Effector memory CD4-positive, alpha-beta T cell (primary cell): ENCODE data around the gene APOBR.

ENCODE experiments used
- DNase-seq, 3 donors: peaks; one replicate each; pipeline ENCODE4 v3.0.0-alpha.2; 2020
- H3K27ac ChIP-seq: 2 replicates; pipeline ENCODE4 v1.7.0; 2013; ENCODE audit warnings: mild to moderate bottlenecking, low read length, moderate library complexity; ENCODE audit not compliant: insufficient read depth, poor library complexity, severe bottlenecking
- H3K27me3 ChIP-seq: replicated peaks from 2 replicates; pipeline ENCODE4 v1.7.0; 2013; ENCODE audit warnings: mild to moderate bottlenecking, low read length; ENCODE audit not compliant: insufficient read depth, control insufficient read depth, poor library complexity, severe bottlenecking
- H3K36me3 ChIP-seq: 2 replicates; pipeline ENCODE4 v1.7.0; 2013; ENCODE audit warnings: mild to moderate bottlenecking, low read length, moderate library complexity; ENCODE audit not compliant: control insufficient read depth, insufficient read depth
- H3K4me1 ChIP-seq: 2 replicates; pipeline ENCODE4 v1.7.0; 2013; ENCODE audit warnings: low read length, mild to moderate bottlenecking; ENCODE audit not compliant: control insufficient read depth, insufficient read depth, poor library complexity, severe bottlenecking
- H3K4me3 ChIP-seq: 2 replicates; pipeline ENCODE4 v1.7.0; 2013; ENCODE audit warnings: low read length, low read depth, mild to moderate bottlenecking; ENCODE audit not compliant: insufficient read depth, poor library complexity, severe bottlenecking
- H3K9me3 ChIP-seq: 2 replicates; pipeline ENCODE4 v1.7.0; 2013; ENCODE audit warnings: mild to moderate bottlenecking, low read length, moderate library complexity; ENCODE audit not compliant: control insufficient read depth

Gene APOBR

DNA sequence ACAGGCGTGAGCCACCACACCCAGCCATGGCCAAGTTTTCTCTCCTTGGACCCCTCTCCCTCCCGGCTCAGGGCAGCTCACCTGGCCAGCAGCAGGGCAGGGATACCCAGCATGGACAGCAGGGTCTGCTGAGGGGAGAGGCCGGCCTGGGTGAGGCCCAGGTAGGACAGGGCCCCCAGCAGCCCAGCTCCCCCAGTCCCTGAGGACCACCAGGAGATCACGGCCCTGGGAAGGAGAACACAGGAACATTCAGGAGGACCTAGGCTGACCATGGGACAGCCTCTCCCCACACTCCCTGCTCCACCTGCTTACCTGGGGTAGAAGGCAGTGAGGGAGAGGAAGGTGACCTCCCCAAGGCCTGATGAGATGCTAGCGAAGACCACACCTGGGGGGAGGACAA, 8.2 kb upstream of the APOBR start:
- Histone ChIP-seq H3K36me3 (peaks cover 62% of the 10 kb centered on the region), H3K4me1 (no peaks in the 10 kb centered on the region), H3K27me3 (no peaks in the 10 kb centered on the region), H3K4me3 (no peak overlapping the region), H3K9me3 (no peaks in the 10 kb centered on the region), H3K27ac (no peak overlapping the region)
- DNase-seq = no peak

DNA sequence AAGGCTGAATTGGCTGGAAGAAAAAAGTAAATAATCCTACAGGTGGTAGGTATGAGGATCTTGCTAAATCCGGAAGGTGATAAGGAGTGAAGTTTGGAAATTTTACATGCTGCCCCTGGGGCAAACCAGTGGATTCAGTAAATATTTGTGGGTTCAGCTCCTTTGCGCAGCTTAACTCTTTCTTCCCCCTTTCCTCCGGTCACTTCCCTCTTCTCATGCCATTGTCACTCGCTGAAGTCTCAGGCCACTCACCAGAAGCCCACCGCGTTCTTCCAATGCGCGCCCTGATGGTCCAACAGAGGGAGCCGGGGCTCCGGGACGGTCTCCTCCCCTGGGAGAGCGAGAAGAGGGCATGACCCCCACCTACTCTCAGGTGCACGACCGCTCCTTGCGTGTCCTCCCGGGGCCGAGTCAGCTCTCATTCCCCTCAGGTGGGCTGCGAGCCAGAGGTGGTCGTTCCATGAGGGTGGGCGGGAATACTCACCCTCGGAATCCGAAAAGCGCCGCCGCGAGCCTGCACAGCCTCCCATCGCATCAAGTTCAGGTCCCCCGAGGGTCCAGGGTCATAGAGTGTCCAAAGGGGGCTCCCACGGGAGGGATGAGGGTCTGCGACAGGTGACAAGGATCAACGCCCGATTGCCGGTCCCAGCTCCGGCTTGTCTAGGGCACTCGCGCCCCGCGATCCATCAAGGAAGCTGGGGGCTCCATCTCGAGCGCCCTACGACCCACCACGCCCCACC, 3.0 kb upstream of the APOBR start:
- DNase-seq = no peak
- Histone ChIP-seq H3K36me3 (peaks cover 21% of the 10 kb centered on the region), H3K4me1 (peaks cover 41% of the 10 kb centered on the region), H3K9me3 (no peaks in the 10 kb centered on the region), H3K4me3 (peak overlapping the region; percentile 96), H3K27ac (peak overlapping the region; percentile 99), H3K27me3 (no peaks in the 10 kb centered on the region)

DNA sequence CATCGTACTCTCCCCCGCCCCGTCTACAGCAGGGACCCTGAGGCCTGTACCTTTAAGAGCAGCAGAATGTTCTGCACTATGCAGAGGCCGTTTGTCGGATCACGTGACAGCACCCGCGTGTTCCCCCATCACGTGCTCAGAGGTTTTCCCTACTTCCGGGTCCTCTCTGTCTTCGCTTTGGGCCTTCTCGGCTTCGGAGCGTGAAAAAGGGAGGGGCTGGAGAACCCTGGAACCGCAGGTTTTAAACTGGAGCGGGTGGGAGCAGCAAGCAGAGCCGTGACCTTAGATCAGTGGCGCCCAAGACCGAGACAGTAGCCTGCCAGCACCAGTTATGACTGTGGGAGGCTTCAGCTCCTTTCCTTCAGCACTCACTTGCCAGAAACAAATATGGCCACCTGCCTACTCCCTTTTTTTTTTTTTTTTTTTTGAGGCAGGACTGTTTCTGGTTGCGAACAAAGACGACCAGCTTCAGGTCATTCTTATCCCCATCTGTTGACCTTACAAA, 2.4 kb upstream of the APOBR start, which contains the start of gene CLN3:
CLN3 (minus strand) TSS at position 105 of the 505 bp plus-strand sequence. CDS start 315 bp downstream, outside the sequence.
- Histone ChIP-seq H3K36me3 (peaks cover 18% of the 10 kb centered on the region), H3K4me1 (peaks cover 46% of the 10 kb centered on the region), H3K9me3 (no peaks in the 10 kb centered on the region), H3K4me3 (peak within 1 kb of the TSS; percentile 96), H3K27ac (peak within 1 kb of the TSS; percentile 99), H3K27me3 (no peaks in the 10 kb centered on the region)
- peak; percentile 72 to 85 (median 83) for DNase-seq

DNA sequence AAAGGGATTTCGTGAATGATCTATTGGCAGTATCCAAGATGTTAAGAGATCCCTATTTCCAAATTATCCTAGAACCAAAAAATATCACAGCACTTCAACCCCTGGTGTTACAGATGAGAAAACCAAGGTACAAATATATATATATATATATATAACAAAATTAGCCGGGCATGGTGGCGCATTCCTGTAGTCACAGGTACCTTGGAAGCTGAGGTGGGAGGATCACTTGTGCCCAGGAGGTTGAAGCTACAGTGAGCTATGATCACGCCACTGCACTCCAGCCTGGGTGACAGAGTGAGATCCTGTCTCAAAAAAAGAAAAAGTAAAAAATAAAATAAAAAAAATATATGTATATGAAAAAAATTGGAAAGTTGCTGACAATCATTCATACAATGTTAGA, 1.9 kb upstream of the APOBR start:
- no peak for DNase-seq
- Histone ChIP-seq H3K36me3 (peaks cover 15% of the 10 kb centered on the region), H3K9me3 (no peaks in the 10 kb centered on the region), H3K4me1 (peaks cover 46% of the 10 kb centered on the region), H3K27ac (peak overlapping the region; percentile 99), H3K4me3 (peak overlapping the region; percentile 96), H3K27me3 (no peaks in the 10 kb centered on the region)

DNA sequence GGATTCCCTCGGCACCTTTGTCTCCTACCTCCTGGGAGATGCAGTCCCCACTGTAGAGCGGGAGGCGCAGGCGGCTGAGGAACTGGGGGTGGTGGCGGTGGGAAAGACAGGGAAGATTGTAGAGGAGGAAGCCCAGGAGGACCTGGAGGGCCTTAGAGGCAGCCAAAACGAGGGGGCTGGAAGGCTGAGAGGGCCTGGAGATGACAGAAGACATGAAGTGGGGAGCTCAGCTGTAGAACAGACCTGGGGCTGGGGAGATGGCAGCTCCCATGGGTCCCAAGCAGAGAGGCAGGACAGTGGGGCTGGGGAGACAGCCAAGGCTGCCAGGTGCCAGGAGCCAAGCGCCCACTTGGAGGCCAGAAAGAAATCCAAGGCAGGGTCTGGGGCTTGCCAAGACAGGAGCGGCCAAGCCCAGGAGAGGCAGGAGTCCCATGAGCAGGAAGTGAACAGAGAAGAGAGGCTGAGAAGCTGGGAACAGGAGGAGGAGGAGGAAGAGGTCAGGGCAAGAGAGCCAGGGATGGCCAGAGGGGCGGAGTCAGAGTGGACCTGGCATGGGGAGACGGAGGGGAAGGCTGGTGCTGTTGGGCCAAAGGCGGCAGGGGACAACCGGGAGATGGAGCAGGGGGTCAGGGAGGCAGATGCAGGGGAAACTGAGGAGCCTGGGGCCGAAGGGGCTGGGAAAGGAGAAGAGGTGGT, 803 bp downstream of the APOBR start:
- no peaks in the 10 kb centered on the region for H3K9me3 ChIP-seq
- peak overlapping the region; percentile 99 for H3K27ac ChIP-seq
- no peaks in the 10 kb centered on the region for H3K27me3 ChIP-seq
- H3K36me3 ChIP-seq = peaks cover 15% of the 10 kb centered on the region
- no peak for DNase-seq
- H3K4me3 ChIP-seq = peak overlapping the region; percentile 56
- H3K4me1 ChIP-seq = peaks cover 46% of the 10 kb centered on the region

DNA sequence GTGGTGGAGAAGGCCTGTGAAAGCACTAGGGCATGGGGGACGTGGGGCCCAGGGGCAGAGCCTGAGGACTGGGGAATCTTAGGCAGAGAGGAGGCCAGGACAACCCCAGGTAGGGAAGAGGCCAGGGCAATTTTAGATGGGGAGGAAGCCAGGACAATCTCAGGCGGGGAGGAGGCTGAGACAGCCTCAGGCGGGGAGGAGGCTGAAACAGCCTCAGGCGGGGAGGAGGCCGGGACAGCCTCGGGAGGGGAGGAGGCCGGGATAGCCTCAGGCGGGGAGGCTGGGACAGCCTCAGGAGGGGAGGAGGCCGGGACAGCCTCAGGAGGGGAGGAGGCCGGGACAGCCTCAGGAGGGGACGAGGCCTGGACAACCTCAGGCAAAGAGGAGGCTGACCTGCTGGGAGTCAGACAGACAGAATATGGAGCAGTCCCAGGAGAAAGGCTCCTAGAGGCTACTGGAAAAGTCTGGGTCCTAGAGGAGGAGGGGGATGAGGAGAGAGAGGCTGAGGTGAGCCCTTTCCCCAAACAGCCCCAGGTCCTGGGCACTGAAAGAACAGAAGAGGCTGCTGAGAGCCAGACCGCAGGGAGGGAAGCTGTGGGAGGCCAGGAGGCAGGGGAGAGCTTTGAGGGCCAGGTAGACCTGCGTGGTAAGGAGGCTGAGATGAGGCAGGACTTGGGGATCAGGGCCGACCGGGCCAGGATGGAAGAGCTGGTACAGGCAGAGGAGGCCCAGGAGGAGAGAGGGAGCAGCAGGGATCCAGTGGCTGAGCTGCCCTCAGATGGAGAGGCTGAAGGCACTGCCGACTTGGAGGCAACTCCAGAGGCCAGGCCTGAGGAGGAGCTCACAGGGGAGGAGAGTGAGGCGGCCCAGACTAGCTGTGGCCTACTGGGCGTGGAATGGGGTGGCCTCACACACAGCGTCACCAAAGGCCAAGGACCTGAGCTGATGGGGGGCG, 1.6 kb downstream of the APOBR start:
- H3K36me3 ChIP-seq = peaks cover 15% of the 10 kb centered on the region
- DNase-seq = no peak
- no peak overlapping the region for H3K4me3 ChIP-seq
- peaks cover 46% of the 10 kb centered on the region for H3K4me1 ChIP-seq
- no peaks in the 10 kb centered on the region for H3K9me3 ChIP-seq
- H3K27ac ChIP-seq = peak overlapping the region; percentile 99
- H3K27me3 ChIP-seq = no peaks in the 10 kb centered on the region

DNA sequence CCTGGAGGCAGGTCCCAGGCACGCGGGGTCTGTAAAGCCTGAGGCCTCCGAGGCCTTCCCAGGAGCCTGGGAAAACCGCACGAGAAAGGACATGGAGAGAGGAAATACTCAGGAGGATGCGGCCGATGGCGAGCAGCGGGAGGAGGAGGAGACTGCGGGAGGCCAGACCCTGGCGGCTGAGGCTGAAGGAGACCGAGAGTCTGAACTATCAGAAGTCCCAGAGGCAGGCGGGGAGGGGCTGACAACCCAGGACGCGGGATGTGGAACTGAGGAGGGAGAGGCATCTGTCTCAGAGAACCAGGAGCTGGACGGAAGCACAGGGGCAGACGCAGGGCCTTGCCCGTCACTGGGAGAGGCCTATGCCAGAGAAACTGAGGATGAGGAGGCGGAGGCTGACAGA, 2.4 kb downstream of the APOBR start:
- H3K4me3 ChIP-seq = no peak overlapping the region
- no peaks in the 10 kb centered on the region for H3K9me3 ChIP-seq
- H3K4me1 ChIP-seq = peaks cover 46% of the 10 kb centered on the region
- no peak overlapping the region for H3K27ac ChIP-seq
- peaks cover 15% of the 10 kb centered on the region for H3K36me3 ChIP-seq
- no peaks in the 10 kb centered on the region for H3K27me3 ChIP-seq
- DNase-seq = no peak

DNA sequence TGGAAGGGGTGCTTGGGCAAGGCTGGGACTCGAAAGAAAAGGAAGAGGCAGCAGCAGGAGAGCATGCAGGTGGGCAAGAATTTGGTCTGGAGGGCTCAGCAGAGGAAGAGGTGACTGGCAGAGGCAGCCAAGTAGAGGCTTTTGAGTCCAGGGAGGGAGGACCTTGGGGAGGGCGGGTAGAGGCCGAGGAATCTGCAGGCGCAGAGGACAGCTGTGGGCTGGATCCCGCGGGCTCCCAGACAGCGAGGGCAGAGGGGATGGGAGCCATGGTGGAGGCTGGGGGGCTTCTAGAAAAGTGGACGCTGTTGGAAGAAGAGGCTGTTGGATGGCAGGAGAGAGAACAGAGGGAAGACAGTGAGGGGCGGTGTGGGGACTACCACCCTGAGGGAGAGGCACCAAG, 2.9 kb downstream of the APOBR start:
- H3K36me3 ChIP-seq = peaks cover 15% of the 10 kb centered on the region

DNA sequence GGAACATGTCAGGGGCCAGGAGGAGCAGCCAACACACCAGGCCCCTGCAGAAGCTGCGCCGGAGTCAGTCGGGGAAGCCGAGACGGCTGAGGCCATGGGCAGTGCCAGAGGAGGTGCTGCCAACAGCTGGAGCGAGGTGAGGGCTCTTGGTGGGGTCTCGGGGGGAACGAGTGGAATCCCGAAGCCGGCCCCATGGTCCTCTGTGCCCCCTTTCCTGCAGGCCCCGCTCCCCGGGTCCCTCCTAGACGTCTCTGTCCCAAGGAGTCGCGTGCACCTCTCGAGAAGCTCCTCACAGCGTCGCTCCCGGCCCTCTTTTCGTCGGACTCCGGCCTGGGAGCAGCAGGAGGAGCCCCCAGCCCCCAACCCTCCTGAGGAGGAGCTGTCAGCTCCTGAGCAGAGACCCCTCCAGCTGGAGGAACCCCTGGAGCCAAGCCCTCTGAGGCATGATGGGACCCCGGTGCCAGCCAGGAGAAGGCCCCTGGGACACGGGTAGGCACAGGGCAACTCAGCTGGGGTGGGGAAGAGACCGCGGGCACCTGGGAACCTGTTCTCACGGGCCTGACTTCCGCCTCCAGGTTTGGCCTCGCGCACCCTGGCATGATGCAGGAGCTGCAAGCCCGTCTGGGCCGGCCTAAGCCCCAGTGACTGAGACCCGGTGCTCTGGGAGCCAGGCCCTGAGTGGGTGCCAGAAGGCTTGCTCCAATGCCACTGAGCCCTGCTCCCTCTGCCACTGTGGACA, 3.6 kb downstream of the APOBR start:
- no peak overlapping the region for H3K4me3 ChIP-seq
- H3K36me3 ChIP-seq = peaks cover 15% of the 10 kb centered on the region
- no peak overlapping the region for H3K27ac ChIP-seq
- no peaks in the 10 kb centered on the region for H3K9me3 ChIP-seq
- no peaks in the 10 kb centered on the region for H3K27me3 ChIP-seq
- H3K4me1 ChIP-seq = peaks cover 36% of the 10 kb centered on the region
- DNase-seq = no peak

More for the DNA sequence above, 2.9 kb downstream of the APOBR start:
- Histone ChIP-seq H3K4me3 (no peak overlapping the region), H3K4me1 (peaks cover 43% of the 10 kb centered on the region), H3K9me3 (no peaks in the 10 kb centered on the region), H3K27ac (no peak overlapping the region), H3K27me3 (no peaks in the 10 kb centered on the region)
- DNase-seq = no peak
